HCT116 (cell line): ENCODE measurements around the gene CBX3. TPM values are rescaled to one million over a fixed set of nuclear protein-coding genes. Genes with fewer than 3 reads are reported as not detected.

Experiments
- ATAC-seq: fragments of 200-7000 bp; cut with Tn5 transposase; 2 replicates; pipeline ENCODE4 v1.9.1; 2020; ENCODE audit warnings: mild to moderate bottlenecking, moderate library complexity
- BruUV-seq: library from RNA; stranded (reverse); fragments of 400-500 nt; replicated peaks from 2 replicates; lab custom pipeline; 2021; lab: Mats Ljungman, UMichigan
- CTCF ChIA-PET: fragments of 300-600 bp; sonication (Branson Sonifier 250); formaldehyde crosslinking; loops from one replicate; lab custom pipeline; 2021; ENCODE audit warnings: antibody characterized with exemption; lab: Charles Lee
- POLR2A ChIA-PET: fragments of 300-600, 350-600 bp; sonication (Branson Sonifier 250); formaldehyde crosslinking; loops from one replicate; lab custom pipeline; 2021; ENCODE audit warnings: antibody characterized with exemption; lab: Charles Lee
- RAD21 ChIA-PET, 2 experiments: fragments of 300-600 bp; sonication (Branson Sonifier 250); formaldehyde crosslinking; loops; one replicate each; lab custom pipeline; 2023; ENCODE audit warnings: low total read pairs in 2 of 2; ENCODE audit not compliant: uncharacterized antibody in 2 of 2, unreplicated experiment in 2 of 2, low non-redundant PET in 1 of 2; lab: Charles Lee
- DNase-seq: peaks from one replicate; pipeline ENCODE4 v3.0.0-alpha.2; 2010; ENCODE audit warnings: low read depth, low spot score
- H2AFZ ChIP-seq: fragments of 200-600 bp; shearing (Covaris generic), sonication (generic); 2 replicates; pipeline ENCODE4 v1.6.1; 2017; ENCODE audit warnings: low read depth, mixed run types, mixed read lengths, antibody characterized with exemption, low read length; ENCODE audit not compliant: poor library complexity, severe bottlenecking
- H3K27ac ChIP-seq: 2 replicates; pipeline ENCODE4 v1.5.1; 2012; ENCODE audit warnings: low read depth, low read length
- H3K27me3 ChIP-seq: fragments of 200-600 bp; sonication (generic); 2 replicates; pipeline ENCODE4 v1.6.1; 2016; ENCODE audit warnings: mixed run types, low read length, mixed read lengths; ENCODE audit not compliant: insufficient read depth
- H3K36me3 ChIP-seq, 2 experiments: fragments of 200-500 bp in 1 of 2; fragments of 200-600 bp in 1 of 2; sonication (Bioruptor generic) in 1 of 2; sonication (generic) in 1 of 2; 2 replicates each; pipeline versions ENCODE4 v1.5.1 to v1.6.1; 2014 to 2016; ENCODE audit warnings: low read length in 2 of 2, inconsistent platforms in 1 of 2, mixed read lengths in 1 of 2, mixed run types in 1 of 2; ENCODE audit not compliant: insufficient read depth in 2 of 2, control insufficient read depth in 1 of 2
- H3K4me1 ChIP-seq, 2 experiments: fragments of 200-600 bp in 1 of 2; sonication (generic) in 1 of 2; 2 replicates each; pipeline versions ENCODE4 v1.5.1 to v1.6.1; 2012 to 2017; ENCODE audit warnings: low read length in 2 of 2, inconsistent platforms in 1 of 2, mild to moderate bottlenecking in 1 of 2, mixed read lengths in 1 of 2, mixed run types in 1 of 2, moderate library complexity in 1 of 2; ENCODE audit not compliant: insufficient read depth in 2 of 2, control insufficient read depth in 1 of 2
- H3K4me2 ChIP-seq: fragments of 200-600 bp; sonication (generic); 2 replicates; pipeline ENCODE4 v1.6.1; 2017; ENCODE audit warnings: mixed run types, low read length, mixed read lengths
- H3K4me3 ChIP-seq, 2 experiments: fragments of 200-600 bp in 1 of 2; sonication (generic) in 1 of 2; replicated peaks in 1 of 2; 2 replicates each; pipeline ENCODE4 v1.5.1; 2011 to 2016; ENCODE audit warnings: low read length in 2 of 2, control low read depth in 1 of 2, low read depth in 1 of 2, mild to moderate bottlenecking in 1 of 2, mixed read lengths in 1 of 2, mixed run types in 1 of 2
- H3K79me2 ChIP-seq: fragments of 200-600 bp; sonication (generic); 2 replicates; pipeline ENCODE4 v1.6.1; 2017; ENCODE audit warnings: mild to moderate bottlenecking, mixed run types, low read length, moderate library complexity, mixed read lengths; ENCODE audit not compliant: insufficient read depth
- H3K9ac ChIP-seq: fragments of 200-600 bp; sonication (generic); 2 replicates; pipeline ENCODE4 v1.6.1; 2016; ENCODE audit warnings: low read length, mixed read lengths
- H3K9me2 ChIP-seq: fragments of 200-600 bp; sonication (generic), shearing (Covaris generic); 2 replicates; pipeline ENCODE4 v1.6.1; 2017; ENCODE audit warnings: mixed run types, mild to moderate bottlenecking, moderate library complexity; ENCODE audit not compliant: insufficient read depth
- H3K9me3 ChIP-seq, 2 experiments: fragments of 200-500 bp in 1 of 2; fragments of 200-600 bp in 1 of 2; sonication (Bioruptor generic) in 1 of 2; sonication (generic) in 1 of 2; 2 replicates each; pipeline ENCODE4 v1.6.1; 2014 to 2017; ENCODE audit warnings: low read length in 2 of 2, mixed read lengths in 2 of 2, inconsistent platforms in 1 of 2, low read depth in 1 of 2, mild to moderate bottlenecking in 1 of 2, mixed run types in 1 of 2, moderate library complexity in 1 of 2; ENCODE audit not compliant: control insufficient read depth in 1 of 2, insufficient read depth in 1 of 2
- H4K20me1 ChIP-seq: fragments of 200-600 bp; sonication (generic), shearing (Covaris generic); 2 replicates; pipeline ENCODE4 v1.6.1; 2017; ENCODE audit warnings: mixed run types, mild to moderate bottlenecking, moderate library complexity; ENCODE audit not compliant: insufficient read depth
- CEBPB ChIP-seq: IDR thresholded peaks from 2 replicates; pipeline ENCODE4 v1.6.1; 2012; ENCODE audit warnings: low read depth
- EGR1 ChIP-seq: IDR thresholded peaks from 2 replicates; pipeline ENCODE4 v1.6.1; 2012; ENCODE audit warnings: low read depth
- ELF1 ChIP-seq: IDR thresholded peaks from 2 replicates; pipeline ENCODE4 v1.6.1; 2012; ENCODE audit warnings: low read depth, borderline replicate concordance
- JUND ChIP-seq: IDR thresholded peaks from 2 replicates; pipeline ENCODE4 v1.6.1; 2012
- POLR2A ChIP-seq: IDR thresholded peaks from 2 replicates; pipeline ENCODE4 v1.7.0; 2011; ENCODE audit warnings: borderline replicate concordance; ENCODE audit not compliant: insufficient read depth, insufficient read length; ENCODE audit errors: extremely low read depth
- RAD21 ChIP-seq: IDR thresholded peaks from 2 replicates; pipeline ENCODE4 v1.6.1; 2012; ENCODE audit warnings: low read depth, mild to moderate bottlenecking
- TCF7L2 ChIP-seq: IDR thresholded peaks from 2 replicates; pipeline ENCODE4 v1.7.0; 2011; ENCODE audit warnings: borderline replicate concordance, inconsistent platforms; ENCODE audit not compliant: insufficient read depth, insufficient read length; ENCODE audit errors: extremely low read depth
- ZFX ChIP-seq: fragments of 450-650 bp; IDR thresholded peaks from 2 replicates; pipeline ENCODE4 v1.6.1; 2017
- ZNF274 ChIP-seq: fragments of 200-500 bp; sonication (Bioruptor generic); IDR thresholded peaks from 2 replicates; pipeline ENCODE4 v1.6.1; 2014; ENCODE audit warnings: mild to moderate bottlenecking, low read depth, low read length, inconsistent platforms
- intact Hi-C: fragments of 100-400 bp; cut with micrococcal nuclease; formaldehyde crosslinking; loops from 2 replicates; pipeline ENCODE4 v1.10.0; 2022
- total RNA-seq: library from RNA; stranded (reverse); gene quantifications from one replicate; pipeline ENCODE4 v1.2.1, GENCODE V29; 2021; ENCODE audit not compliant: unreplicated experiment
- TF ChIP-seq, protein P1 (sequence below): IDR thresholded peaks from 2 replicates; pipeline ENCODE4 v1.6.1; 2011; ENCODE audit warnings: mild to moderate bottlenecking, low read length, moderate library complexity; ENCODE audit not compliant: insufficient replicate concordance; ENCODE audit errors: extremely low read depth
- TF ChIP-seq, protein P2 (sequence below): IDR thresholded peaks from 2 replicates; pipeline ENCODE4 v1.6.1; 2012

The CBX3 gene
- total RNA-seq, 1 experiment from 2014 or later, result 274 TPM

DNA sequence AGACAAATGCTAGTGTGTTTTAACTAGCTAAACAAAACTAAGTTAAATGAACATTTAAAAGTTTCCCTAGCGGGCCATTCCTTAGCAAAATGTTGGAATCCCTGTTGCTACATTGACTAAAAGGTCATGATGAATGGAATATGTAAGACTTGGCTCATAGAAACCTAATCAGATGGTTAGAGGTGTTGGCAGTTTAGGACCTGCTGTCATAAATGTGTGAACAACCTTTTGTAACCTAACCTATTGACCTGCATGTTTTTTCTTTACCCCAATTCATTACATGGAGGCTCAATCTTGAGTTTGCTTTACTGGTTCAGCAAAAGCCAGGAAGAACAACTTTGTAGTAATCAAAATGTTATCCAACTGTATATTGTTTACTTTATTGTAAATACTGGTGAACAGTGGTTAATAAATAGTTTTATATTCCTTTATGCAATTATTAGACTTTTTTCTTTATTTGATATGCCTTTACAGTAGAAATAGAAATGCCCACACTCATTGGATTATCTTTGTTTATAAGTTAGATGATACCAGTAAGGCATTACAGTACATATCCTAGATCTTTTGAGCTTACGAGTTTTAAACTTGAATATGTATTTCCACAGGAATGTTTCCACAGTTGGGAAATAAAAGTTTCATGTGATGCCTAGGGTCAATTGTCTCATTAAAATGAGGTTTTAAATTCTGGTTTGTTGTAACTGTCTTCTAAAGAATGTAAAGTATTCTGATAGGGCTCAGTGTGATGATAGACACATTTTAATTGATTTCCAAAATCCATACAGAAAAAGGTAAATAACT lies 11.6 kb downstream of the CBX3 start:
- Histone ChIP-seq H3K4me2 (no peak overlapping the region), H3K9me3 (no peaks in the 10 kb centered on the region), H3K9me2 (no peaks in the 10 kb centered on the region), H4K20me1 (peaks cover 32% of the 10 kb centered on the region; the same call in 1 of the 2 replicates), H2AFZ (no peak overlapping the region), H3K36me3 (peaks cover 31 to 34% of the 10 kb centered on the region in 2 experiments), H3K4me3 (no peak overlapping the region), H3K79me2 (peaks cover 32% of the 10 kb centered on the region), H3K4me1 (no peaks in the 10 kb centered on the region), H3K27me3 (no peaks in the 10 kb centered on the region), H3K9ac (no peak overlapping the region), H3K27ac (no peak overlapping the region)
- ChIA-PET RAD21 (no interaction called here), POLR2A (interaction anchor here (0.7 to 2.1 kb wide), 2 partner anchors 11 to 13 kb away, joined by 3 to 7 read pairs; partner anchors contain the start of gene CBX3), CTCF (no interaction called here)
- intact Hi-C loops, result no loop called here
- TSS peak; percentile 48 for BruUV-seq
- ATAC-seq, result no peak
- no peak for TF ChIP-seq JUND
- TF ChIP-seq ZNF274, result no peak
- no peak for TF ChIP-seq RAD21
- TF ChIP-seq ELF1, result no peak
- TF ChIP-seq, protein P1, sequence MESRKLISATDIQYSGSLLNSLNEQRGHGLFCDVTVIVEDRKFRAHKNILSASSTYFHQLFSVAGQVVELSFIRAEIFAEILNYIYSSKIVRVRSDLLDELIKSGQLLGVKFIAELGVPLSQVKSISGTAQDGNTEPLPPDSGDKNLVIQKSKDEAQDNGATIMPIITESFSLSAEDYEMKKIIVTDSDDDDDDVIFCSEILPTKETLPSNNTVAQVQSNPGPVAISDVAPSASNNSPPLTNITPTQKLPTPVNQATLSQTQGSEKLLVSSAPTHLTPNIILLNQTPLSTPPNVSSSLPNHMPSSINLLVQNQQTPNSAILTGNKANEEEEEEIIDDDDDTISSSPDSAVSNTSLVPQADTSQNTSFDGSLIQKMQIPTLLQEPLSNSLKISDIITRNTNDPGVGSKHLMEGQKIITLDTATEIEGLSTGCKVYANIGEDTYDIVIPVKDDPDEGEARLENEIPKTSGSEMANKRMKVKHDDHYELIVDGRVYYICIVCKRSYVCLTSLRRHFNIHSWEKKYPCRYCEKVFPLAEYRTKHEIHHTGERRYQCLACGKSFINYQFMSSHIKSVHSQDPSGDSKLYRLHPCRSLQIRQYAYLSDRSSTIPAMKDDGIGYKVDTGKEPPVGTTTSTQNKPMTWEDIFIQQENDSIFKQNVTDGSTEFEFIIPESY, result no peak
- TF ChIP-seq CEBPB, result no peak
- no peak for TF ChIP-seq ZFX
- TF ChIP-seq TCF7L2, result no peak
- TF ChIP-seq, protein P2, sequence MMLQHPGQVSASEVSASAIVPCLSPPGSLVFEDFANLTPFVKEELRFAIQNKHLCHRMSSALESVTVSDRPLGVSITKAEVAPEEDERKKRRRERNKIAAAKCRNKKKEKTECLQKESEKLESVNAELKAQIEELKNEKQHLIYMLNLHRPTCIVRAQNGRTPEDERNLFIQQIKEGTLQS, result no peak
- TF ChIP-seq EGR1, result no peak
- no peak for TF ChIP-seq POLR2A
- no peak for DNase-seq
